Activated CD8-positive, alpha-beta memory T cell treated with anti-CD3 and anti-CD28 coated beads, Interleukin-2, amount 50 U/mL, for 24 hours (primary cell): ENCODE data around the gene SLC38A7.
"Not testable (repeated sequence)": the region's sequence is repeated elsewhere in the genome, so short reads cannot be mapped to it uniquely, and the experiment has no call there.

Experiments
- DNase-seq: peaks from one replicate; pipeline ENCODE4 v3.0.0-alpha.2; 2020; ENCODE audit errors: extremely low read depth

Gene SLC38A7, protein sequence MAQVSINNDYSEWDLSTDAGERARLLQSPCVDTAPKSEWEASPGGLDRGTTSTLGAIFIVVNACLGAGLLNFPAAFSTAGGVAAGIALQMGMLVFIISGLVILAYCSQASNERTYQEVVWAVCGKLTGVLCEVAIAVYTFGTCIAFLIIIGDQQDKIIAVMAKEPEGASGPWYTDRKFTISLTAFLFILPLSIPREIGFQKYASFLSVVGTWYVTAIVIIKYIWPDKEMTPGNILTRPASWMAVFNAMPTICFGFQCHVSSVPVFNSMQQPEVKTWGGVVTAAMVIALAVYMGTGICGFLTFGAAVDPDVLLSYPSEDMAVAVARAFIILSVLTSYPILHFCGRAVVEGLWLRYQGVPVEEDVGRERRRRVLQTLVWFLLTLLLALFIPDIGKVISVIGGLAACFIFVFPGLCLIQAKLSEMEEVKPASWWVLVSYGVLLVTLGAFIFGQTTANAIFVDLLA

DNA sequence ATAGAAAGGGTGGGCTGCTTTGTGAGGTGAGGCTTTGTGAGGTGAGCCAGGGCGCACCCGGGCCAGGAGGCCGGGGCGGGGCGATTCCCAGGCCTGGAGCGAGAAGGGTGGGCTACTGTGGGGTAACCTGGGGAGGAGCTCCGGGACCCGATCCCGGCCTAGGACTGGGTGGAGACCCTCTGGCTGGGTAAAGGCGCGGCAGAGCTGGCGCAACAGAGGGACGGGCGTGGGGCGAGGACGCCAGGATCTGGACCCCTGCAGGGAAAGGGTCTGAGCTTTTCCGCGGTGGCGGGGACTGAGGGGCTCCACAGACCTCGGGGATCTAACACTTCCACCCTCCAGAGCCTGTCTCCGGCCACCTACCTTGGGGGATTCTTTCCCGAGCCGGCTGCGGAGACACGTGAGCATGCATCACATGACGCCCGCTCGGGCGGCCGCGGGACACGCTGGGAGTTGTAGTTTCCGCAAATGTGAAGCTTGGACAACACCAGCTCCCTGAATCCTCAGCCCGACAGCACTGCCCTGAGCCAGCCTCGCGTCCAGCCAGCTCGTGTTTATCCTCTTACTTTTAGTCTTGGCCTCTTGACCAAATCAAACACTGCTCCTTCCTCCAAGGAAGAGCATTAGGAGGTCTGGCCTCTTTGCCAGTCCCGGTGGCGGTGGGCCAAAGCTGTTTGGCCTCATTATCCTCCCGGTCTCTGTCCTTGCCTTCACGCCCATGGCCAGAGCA lies at the start of gene SLC38A7:
TSS of gene SLC38A7 (minus strand) at position 417 of the 730 bp plus-strand sequence. CDS start 4,644 bp downstream, outside the sequence.
- DNase-seq: peak; percentile 40

- peak; percentile 45 for DNase-seq
Observed at GRCh38 chr16:58733671-58734458, 49.3 kb upstream of the SLC38A7 start, which contains the start of gene GOT2. GOT2 (minus strand) TSS chr16:58734316; CDS start chr16:58734228, 88 bp downstream.

DNA sequence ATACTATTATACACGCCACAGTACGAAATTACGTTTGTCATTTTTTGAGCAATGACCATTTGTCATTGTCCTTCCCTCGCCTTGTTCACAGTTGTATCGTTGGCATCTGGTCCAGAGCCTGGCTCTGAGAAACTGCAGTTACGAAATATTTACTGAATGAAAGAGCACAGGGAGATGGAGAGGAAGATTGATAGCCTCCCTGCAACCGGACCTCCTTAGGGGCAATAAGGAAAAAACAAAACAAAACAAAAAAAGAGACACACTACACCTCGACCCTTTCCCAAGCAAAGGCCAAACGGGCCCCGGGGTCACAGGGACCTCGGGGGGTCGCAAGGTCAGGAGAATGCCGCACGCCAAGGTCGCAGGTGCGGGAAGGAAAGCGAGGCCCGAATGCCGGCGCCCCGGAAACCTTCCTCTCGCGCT lies 48.7 kb upstream of the SLC38A7 start:
- no peak for DNase-seq

- DNase-seq: no peak
Observed at GRCh38 chr16:58732545-58733247, 48.1 kb upstream of the SLC38A7 start.

DNA sequence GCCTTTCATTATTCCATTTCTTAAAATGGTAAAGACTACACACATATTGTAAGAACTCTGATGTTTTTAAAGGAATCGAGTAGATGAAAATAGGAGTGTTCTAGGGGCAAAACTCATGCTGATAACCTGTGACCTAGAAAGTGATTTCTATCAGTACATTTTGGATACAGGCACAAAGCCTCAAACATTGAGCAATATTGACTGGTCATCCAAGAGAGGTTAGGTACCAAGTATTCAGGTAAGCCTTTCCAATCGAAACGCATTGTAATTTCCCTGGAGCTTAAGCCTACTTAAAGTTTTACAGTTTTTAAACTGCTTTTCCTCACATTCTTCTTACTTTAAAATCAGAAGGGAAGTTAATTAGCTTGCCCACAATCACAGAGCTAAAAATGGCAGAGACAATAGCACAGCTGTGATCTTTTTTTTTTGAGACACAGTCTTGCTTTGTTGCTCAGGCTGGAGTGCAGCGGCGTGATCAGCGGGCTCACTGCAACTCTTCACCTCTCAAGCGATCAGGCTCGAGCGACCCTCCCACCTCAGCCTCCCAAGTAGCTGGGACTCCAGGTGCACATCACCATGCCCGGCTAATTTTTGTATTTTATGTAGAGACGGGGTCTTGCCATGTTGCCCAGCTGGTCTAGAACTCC lies 46.3 kb upstream of the SLC38A7 start:
- no peak for DNase-seq

DNA sequence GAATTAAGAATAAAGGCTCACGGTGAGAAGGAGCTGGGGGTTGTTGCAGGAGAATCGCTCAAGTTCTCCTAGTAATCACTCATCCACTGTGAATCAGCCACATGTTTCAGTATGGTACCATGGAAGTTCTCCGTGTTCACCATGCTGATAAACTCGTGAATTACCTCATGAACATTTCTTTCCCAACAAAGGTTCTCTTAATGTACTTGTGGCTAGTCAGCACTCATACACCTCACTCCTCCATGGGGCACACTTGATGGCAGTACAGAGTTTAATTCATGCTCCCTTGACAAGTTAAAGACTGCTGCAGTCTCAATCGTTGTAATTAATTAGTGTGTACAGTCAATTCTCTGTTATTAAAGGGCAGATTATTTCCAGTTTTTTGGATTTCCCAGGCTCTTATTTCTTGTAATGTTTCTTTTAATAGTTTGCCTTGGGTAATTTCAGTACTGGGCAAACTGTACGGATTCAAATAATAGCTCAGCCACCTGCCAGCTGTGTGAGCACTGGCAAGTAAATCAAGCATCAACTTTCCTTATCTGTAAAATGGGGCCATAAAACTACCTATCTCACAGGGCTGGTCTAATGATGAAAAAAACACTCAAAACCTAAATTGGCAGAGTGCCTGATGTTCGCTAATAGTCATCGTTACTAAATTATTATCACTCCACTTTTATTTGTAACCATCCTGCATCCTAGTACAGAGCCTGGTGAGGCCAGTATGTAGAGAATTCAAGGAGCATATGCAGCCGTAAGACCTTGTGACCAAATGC lies 43.4 kb upstream of the SLC38A7 start:
- no peak for DNase-seq

- no peak for DNase-seq
Observed at GRCh38 chr16:58727028-58727781, 42.6 kb upstream of the SLC38A7 start.

DNA sequence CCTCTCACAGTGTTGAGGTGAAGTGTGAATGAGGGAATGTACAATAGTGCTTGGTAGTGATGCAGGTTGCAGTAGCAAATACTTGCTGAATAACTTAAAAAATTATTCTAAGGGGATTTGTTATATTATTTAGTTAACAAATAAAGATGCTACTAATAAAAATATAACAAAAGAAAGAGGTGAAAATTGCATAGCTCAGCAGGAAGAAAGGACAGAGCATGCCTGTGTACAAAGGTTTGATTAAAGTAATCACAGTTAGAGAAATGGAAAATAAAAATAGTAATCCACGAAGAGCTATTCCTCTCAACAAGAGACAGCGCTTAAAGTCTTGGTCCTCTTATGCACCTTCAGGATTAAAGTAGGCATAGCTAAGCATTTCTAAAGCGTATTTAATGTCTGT lies 38.5 kb upstream of the SLC38A7 start:
- no peak for DNase-seq

- DNase-seq: no peak
Observed at GRCh38 chr16:58717994-58718393, 33.4 kb upstream of the SLC38A7 start.

DNA sequence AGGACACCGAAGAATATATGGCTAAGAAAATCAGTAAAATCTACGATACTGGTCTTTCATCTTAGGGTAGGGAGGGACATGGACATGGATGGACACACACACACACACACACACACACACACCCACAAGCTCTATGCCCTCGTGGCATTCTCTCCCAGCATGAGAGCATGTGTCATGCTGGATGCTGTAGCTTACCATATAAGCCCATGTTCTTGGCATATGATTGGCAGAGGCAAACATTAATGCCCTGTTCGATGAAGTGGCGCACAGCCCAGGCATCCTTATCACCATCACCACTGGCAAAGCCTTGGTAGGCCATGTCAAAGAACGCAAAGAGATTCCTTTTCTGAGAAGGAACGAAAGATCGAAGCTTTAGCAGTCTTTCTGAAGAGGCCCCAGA lies 31.9 kb upstream of the SLC38A7 start:
- no peak for DNase-seq

- DNase-seq: no peak
Observed at GRCh38 chr16:58713742-58714141, 29.2 kb upstream of the SLC38A7 start.

DNA sequence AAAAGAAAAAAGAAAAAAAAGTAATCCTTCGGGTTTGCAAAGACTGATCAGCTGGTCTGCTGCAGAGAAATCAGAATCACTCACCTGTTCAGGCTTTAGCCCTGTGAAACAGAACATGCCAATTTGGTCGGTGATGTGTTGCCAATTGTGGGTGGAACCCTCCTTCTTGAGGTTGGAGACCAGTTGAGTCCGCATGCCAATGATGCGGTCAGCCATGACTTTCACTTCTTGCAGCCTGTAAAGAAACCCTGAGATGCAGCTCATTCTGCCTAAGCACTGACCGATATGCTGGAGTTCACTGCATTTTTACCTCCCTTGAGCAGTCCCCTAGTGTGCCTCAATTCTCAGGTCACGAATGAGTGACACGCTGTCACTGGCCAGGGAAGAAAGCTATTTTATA lies 24.8 kb upstream of the SLC38A7 start:
- no peak for DNase-seq

- DNase-seq: no peak
Observed at GRCh38 chr16:58699151-58699550, 14.6 kb upstream of the SLC38A7 start.

DNA sequence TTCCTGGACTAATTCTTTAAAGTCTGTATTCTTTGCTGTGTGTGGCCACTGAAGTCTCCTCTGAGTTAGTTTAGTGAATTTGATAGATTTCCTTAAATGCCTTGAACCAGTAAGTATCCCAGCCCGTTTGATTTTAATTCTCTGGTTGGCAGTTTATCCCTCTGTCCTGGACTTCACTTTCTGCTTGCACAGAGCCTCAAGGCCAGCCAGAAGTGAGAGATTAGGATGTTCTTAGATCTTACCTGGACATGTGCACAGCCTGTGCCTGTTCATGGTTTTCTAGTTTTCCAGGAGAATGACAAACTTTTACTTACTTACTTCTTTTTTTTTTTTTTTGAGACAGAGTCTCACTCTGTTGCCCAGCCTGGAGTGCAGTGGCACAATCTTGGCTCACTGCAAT lies 10.8 kb upstream of the SLC38A7 start:
- no peak for DNase-seq

GRCh38 chr16:58692450-58692849 lies 7.9 kb upstream of the SLC38A7 start:
- DNase-seq: no peak

DNA sequence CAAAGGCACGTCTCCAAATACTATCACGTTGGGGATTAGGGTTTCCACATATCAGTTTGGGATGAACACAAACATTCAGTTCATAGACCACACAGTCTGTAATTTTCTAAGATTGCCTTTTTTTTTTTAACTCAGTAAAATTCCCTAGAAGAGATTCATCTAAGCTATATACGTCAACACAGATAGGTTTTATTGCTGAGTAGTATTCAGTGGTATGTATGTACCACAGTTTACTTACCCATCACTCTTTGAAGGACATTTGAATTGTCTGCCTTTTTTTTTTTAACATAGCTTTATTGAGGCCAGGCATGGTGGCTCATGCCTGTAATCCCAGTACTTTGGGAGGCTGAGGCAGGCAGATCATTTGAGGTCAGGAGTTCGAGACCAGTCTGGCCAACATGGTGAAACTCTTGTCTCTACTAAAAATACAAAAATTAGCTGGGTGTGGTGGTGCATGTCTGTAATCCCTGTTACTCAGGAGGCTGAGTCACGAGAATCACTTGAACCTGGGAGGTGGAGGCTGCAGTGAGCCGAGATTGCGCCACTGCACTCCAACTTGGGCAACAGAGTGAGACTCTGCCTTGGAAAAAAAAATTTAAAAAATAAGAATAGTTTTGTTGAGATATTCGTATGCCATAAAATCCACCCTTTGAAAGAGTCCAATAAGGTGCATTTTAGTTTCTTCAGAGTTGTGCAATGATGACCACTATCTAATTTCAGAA lies 2.6 kb upstream of the SLC38A7 start:
- not testable (repeated sequence) for DNase-seq

DNA sequence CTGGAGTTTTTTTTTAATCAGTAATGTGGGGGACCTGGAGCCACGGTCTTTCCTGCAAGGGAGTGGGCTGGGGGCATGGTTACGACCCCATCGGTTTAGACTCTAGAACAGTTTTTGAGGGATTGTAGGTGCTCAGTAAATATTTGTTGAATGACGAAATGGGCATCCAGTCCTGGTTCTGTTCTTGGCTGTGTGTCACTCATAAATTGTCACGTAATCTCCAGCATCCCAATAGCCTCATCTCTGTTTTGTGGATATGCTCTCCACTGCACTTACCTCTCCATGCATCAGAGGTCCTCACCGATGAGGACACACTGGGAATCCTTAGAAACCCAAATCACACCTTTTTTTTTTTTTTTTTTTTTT lies 497 bp upstream of the SLC38A7 start:
- no peak for DNase-seq

- no peak for DNase-seq
Observed at GRCh38 chr16:58684001-58684353, 593 bp downstream of the SLC38A7 start.

DNA sequence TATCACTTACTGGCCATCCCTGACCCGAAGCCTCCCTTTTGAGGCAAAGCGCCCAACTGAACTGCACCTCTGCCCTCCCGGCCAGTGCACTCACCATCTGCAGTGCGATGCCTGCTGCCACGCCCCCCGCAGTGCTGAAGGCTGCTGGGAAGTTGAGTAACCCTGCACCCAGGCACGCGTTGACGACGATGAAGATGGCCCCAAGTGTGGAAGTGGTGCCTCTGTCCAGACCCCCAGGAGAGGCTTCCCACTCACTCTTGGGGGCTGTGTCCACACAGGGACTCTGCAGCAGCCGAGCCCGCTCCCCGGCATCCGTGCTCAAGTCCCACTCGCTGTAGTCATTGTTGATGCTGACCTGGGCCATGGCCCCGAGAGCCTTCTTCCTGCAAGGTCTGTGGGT lies 4.8 kb downstream of the SLC38A7 start:
- no peak for DNase-seq
